GM18951 (cell line): ENCODE results near the gene USP44.

ENCODE experiments used
- POLR2A ChIP-seq: IDR thresholded peaks from 4 replicates; pipeline ENCODE4 v1.6.1; 2011; ENCODE audit warnings: mild to moderate bottlenecking; ENCODE audit not compliant: insufficient read length, insufficient read depth; ENCODE audit errors: extremely low read depth
- in situ Hi-C: fragments of 300-500 bp; cut with MboI; formaldehyde crosslinking; loops from one replicate; pipeline ENCODE4 v1.12.0; 2022; ENCODE audit warnings: low sequenced_read_pairs, mixed read lengths, inconsistent platforms; ENCODE audit not compliant: unreplicated experiment

USP44 gene

DNA sequence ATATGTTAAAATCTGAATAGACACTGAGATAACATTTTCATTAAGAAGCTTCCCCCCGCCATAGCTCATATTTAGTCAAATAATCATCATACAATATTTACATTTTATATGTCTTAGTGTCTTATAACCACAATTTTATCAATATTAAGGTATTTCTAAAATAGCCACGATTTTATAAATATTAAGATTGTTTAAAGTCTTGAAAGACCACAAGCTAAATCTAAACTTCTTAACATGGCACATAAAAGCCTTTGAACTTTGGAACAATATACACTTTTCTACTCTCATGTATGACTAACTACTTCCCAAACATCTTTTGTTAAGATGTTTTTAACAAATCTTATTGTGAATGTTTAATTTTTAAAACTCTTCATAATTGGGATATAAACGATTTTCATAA is 6.5 kb downstream of the USP44 start:
- in situ Hi-C loops: loop anchor here (25.0 kb wide), 1 partner anchor 1007 kb away; no protein-coding TSS in a partner anchor
- no peak for TF ChIP-seq POLR2A

DNA sequence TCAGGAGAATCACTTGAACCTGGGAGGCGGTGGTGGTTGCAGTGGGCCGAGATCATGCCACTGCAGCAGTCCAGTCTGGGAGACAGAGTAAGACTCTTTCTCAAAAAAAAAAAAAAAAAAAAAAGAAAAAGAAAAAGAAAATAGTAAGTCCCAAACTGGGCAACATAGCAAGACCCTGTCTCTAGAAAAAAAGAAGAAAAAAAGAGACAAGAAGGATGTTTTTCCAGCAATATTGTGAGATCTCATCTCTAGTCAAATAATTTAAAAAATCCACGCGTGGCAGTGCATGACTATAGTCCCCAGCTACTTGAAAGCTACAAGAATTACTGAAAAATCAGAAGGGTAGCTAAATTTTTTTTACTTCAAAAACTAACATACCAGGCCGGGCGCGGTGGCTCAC is 8.0 kb downstream of the USP44 start:
- in situ Hi-C loops: loop anchor here (25.0 kb wide), 1 partner anchor 1006 kb away; no protein-coding TSS in a partner anchor

DNA sequence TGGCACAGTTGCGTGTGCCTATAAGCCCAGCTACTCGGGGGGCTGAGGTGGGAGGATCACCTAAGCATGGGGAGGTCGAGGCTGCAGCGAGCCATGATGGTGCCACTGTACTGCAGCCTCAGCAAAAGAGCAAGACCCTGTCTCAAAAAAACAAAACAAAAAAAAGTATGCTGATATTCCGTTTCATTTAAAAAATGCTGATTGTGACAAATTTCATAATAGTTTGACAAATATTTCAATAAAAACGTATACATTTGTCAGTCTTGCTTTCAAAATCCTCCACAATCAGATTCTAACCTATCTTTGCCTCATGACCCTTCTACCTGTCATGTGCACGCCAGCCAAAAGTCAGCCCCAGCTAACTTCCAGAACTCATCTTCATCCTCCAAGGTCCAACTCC is 9.8 kb downstream of the USP44 start:
- TF ChIP-seq POLR2A: no peak
- in situ Hi-C loops: loop anchor here (25.0 kb wide), 1 partner anchor 1004 kb away; no protein-coding TSS in a partner anchor

More for the DNA sequence above, 8.0 kb downstream of the USP44 start:
- TF ChIP-seq POLR2A: no peak

DNA sequence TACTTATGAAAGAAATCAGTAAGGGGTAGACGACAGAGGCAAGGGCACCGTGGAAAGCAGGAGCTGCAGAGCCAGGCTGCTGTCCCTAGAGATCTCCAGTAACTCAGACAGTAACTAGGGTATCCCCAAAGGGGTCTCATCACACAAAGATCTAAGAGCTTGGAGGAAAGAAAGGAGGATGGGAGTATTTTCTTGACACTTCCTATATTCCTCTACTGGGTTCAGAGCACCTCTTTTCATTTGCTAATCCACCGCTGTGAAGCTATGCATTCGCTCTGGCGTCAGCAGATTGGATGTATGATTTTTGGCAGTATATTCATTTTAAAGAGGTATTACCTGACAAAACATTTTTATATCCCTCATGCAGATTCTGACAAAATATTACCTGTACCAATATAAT is 12.6 kb downstream of the USP44 start:
- in situ Hi-C loops: loop anchor here (10.0 to 25.0 kb wide), 2 partner anchors 414 to 1001 kb away; no protein-coding TSS in a partner anchor
- no peak for TF ChIP-seq POLR2A

- no peak for TF ChIP-seq POLR2A
- in situ Hi-C loops: loop anchor here (10.0 to 25.0 kb wide), 2 partner anchors 413 to 1001 kb away; no protein-coding TSS in a partner anchor
These were observed 13.3 kb downstream of the USP44 start for GRCh38 chr12:95538006-95538405.

- in situ Hi-C loops: loop anchor here (10.0 to 25.0 kb wide), 2 partner anchors 409 to 997 kb away; no protein-coding TSS in a partner anchor
- TF ChIP-seq POLR2A: no peak
These were observed 17.3 kb downstream of the USP44 start for GRCh38 chr12:95533985-95534384.

- in situ Hi-C loops: loop anchor here (10.0 to 25.0 kb wide), 2 partner anchors 408 to 996 kb away; no protein-coding TSS in a partner anchor
These were observed 18.4 kb downstream of the USP44 start for GRCh38 chr12:95532851-95533250.

GRCh38 chr12:95529693-95530225 is 21.5 kb downstream of the USP44 start:
- in situ Hi-C loops: loop anchor here (10.0 to 25.0 kb wide), 2 partner anchors 405 to 992 kb away; no protein-coding TSS in a partner anchor
- no peak for TF ChIP-seq POLR2A

More at GRCh38 chr12:95532851-95533250, 18.4 kb downstream of the USP44 start:
- TF ChIP-seq POLR2A: no peak

DNA sequence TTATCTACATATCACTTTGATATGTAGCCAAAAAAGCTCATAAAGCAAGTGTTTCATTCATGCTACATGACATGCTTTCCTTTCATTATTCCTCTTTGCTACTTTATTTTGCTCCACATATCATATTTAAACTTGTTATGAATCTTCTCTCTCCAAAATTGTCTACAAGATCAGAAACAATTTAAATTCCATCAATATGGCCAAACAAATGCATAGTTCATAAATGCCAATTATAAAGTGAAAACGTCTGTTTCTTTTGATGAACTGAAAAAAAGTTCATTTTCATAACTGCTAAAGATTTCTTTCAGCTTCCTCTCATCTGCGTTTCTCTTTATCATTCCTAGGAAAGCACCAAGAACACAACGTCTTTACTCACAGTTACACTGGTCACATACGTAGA is 22.8 kb downstream of the USP44 start:
- no peak for TF ChIP-seq POLR2A
- in situ Hi-C loops: loop anchor here (25.0 kb wide), 1 partner anchor 991 kb away; no protein-coding TSS in a partner anchor

DNA sequence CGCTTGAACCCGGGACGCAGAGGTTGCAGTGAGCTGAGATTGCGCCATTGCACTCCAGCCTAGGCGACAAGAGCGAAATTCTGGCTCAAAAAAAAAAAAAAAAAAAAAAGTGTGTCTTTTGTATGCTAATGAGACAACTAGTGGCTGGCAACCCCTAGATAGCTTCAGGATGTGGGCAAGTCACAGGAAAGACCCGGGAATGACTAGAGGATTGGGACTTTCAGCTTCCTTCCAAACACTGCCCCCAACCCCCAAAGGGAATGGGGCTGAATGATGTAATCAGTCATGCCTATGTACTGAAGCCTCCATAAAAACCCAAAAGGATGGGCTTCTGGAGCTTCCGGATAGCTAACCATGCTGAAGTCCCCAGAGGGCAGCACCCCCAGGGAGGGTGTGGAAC is 28.6 kb downstream of the USP44 start:
- in situ Hi-C loops: no loop called here
- TF ChIP-seq POLR2A: no peak

- in situ Hi-C loops: no loop called here
- TF ChIP-seq POLR2A: no peak
These were observed 30.5 kb downstream of the USP44 start for GRCh38 chr12:95520816-95521215.

DNA sequence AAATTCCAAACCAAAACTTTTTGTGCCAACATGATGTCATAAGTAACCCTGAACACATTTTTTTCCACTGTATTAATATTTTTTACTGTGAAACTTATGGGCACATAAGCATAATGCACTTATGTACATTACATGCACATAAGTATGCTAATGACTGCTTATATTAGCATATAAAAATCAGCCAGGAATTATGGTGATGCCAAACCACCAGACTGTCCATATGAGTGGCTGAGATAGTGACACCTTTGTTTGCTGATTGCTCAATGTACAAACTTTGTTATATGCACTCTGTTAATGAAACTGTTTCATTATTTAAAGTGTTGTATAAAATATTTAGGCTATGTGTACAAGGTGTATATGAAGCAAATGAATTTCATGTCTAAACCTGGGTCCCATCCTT is 32.3 kb downstream of the USP44 start:
- no peak for TF ChIP-seq POLR2A
- in situ Hi-C loops: no loop called here

GRCh38 chr12:95517246-95517645 is 34.0 kb downstream of the USP44 start:
- in situ Hi-C loops: no loop called here
- no peak for TF ChIP-seq POLR2A

- in situ Hi-C loops: no loop called here
- no peak for TF ChIP-seq POLR2A
These were observed 34.5 kb downstream of the USP44 start for GRCh38 chr12:95516757-95517156.

- in situ Hi-C loops: no loop called here
These were observed 36.1 kb downstream of the USP44 start for GRCh38 chr12:95515197-95515596.

GRCh38 chr12:95513599-95513998 is 37.7 kb downstream of the USP44 start:
- no peak for TF ChIP-seq POLR2A
- in situ Hi-C loops: no loop called here

More at GRCh38 chr12:95515197-95515596, 36.1 kb downstream of the USP44 start:
- no peak for TF ChIP-seq POLR2A
